ENCODE measurements around the gene DEFB114.

DNA sequence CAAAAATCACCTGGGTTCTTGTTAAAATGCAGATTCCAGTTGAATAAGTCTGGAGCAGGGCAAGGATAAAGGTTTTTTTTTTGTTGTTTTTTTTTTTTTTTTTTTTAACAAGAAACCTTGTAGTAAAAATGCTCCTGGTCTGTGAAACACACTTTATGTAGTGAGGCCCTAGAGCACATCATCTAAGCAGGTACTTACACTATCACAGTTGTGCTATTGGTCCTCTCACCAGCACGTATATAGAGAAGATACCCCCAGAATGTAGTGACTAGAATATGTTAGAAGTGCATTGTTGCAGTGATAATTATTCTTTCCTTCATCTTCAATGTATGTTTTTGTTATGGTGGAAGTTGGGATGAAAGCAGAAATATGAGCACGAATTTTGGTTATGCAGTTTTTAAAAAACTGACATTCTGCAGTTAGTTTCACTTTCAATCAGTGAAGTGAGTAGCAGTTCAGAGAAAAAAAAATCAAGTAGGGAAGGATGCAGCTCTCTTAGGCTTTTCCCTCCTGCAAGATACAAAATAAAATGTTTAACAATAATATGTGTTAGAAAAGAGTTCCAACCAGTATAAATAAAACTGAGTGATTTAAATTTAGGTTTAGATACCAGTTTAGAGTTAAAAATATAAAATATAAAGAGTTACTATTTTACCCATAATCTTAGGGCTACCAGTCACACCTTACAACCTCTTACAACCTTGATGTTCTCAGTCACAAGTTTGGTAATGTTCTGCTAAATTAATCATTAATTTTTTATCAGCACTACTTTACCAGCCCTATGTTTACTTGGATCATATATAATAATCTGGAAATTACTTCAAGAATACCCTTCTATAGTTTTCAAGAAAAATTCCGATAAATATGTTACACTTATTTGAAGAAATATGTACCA lies 14.6 kb upstream of the DEFB114 start:
- TF ChIP-seq, protein P1, sequence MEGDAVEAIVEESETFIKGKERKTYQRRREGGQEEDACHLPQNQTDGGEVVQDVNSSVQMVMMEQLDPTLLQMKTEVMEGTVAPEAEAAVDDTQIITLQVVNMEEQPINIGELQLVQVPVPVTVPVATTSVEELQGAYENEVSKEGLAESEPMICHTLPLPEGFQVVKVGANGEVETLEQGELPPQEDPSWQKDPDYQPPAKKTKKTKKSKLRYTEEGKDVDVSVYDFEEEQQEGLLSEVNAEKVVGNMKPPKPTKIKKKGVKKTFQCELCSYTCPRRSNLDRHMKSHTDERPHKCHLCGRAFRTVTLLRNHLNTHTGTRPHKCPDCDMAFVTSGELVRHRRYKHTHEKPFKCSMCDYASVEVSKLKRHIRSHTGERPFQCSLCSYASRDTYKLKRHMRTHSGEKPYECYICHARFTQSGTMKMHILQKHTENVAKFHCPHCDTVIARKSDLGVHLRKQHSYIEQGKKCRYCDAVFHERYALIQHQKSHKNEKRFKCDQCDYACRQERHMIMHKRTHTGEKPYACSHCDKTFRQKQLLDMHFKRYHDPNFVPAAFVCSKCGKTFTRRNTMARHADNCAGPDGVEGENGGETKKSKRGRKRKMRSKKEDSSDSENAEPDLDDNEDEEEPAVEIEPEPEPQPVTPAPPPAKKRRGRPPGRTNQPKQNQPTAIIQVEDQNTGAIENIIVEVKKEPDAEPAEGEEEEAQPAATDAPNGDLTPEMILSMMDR (IDR thresholded peaks at IDR 0.05; ENCODE audit: low read depth, low read length) = no peak
- TF ChIP-seq POLR2A (IDR thresholded peaks at IDR 0.05; ENCODE audit: extremely low read depth, insufficient read length) = no peak
- TF ChIP-seq, protein P2, sequence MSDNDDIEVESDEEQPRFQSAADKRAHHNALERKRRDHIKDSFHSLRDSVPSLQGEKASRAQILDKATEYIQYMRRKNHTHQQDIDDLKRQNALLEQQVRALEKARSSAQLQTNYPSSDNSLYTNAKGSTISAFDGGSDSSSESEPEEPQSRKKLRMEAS (IDR thresholded peaks at IDR 0.05; ENCODE audit: low read depth, low read length) = no peak
